H1 (cell line): ENCODE data around the gene NR2F1. TPM values are rescaled to one million over a fixed set of nuclear protein-coding genes. Genes with fewer than 3 reads are reported as not detected.

Source experiments
- CHD7 ChIP-seq: fragments of 300-600 bp; sonication (generic); IDR thresholded peaks from 2 replicates; pipeline ENCODE4 v1.7.1; 2012; ENCODE audit warnings: low read length, moderate library complexity, mild to moderate bottlenecking, inconsistent platforms; ENCODE audit not compliant: insufficient replicate concordance
- polyA plus RNA-seq, 7 experiments: library from polyadenylated mRNA; depleted of rRNA in 3 of 7; stranded (reverse) in 5 of 7; unstranded in 2 of 7; fragments of >200 nt in 5 of 7; fragments of 200-250 nt in 2 of 7; gene quantifications; 1 replicate in 5 of 7; 2 replicates in 1 of 7; 4 replicates in 1 of 7; pipeline versions ENCODE4 v1.2.1 to v1.2.3, GENCODE V29; 2011 to 2013; ENCODE audit warnings: missing spikeins in 2 of 7, mixed read lengths in 2 of 7
- total RNA-seq: library from RNA; stranded (reverse); fragmentation: NEBNext Ultra II Directional; extraction: Animal tissue kit (Norgen Biotek cat#: 25700); gene quantifications from 2 replicates; pipeline ENCODE4 v1.2.1, GENCODE V29; 2021

The NR2F1 gene
- total and polyA plus RNA-seq, 2 of the 8 experiments (the other 6 are each of a cell fraction or from before 2014, with no cell fraction given), result not detected

DNA sequence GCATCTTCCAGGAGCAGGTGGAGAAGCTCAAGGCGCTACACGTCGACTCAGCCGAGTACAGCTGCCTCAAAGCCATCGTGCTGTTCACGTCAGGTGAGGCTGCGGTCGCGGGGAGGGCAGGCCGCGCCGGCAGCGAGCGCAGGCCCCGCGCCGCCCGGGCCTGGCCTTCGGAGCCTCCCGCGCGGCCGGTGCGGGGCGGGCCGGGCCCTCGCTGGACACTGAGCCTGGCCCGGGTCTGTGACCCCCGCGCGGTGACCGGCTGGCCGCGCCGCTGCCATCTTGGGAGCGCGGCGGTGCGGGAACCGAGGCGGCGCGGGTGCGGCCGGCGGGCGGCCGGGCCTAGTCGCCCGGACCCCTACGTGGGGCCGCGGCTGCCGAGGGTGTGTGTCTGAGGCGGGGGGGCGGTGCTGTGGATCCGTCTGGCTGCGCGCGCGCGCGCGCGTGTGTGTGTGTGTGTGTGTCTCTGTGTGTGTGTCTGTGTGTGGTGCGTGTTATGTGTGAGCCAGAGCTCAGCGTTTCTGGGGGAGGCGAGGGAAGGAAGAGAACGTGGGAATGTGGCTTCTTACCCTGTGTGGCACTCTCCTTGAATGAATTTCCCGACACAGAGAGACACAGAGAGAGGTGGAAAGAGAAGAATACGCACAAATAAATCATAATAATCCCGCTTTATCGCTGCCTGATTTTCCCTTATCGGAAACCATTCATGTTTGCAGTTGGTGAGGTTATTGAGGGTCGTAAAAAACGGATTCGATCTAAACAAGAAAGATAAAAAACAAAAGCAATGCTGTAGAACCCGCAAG lies 5.5 kb downstream of the NR2F1 start (continued):
- no peak for TF ChIP-seq CHD7
